CD4-positive, alpha-beta T cell (primary cell): Measurements from ENCODE around the gene SETX. TPM values are rescaled to one million over a fixed set of nuclear protein-coding genes. Genes with fewer than 3 reads are reported as not detected.
A peak's percentile ranks its signal among the peaks of the same experiment; 100 is the strongest.

Experiments used
- ATAC-seq: fragments of 200-7000 bp; cut with Tn5 transposase; one replicate; pipeline ENCODE4 v1.10.0; 2022; ENCODE audit warnings: mild to moderate bottlenecking; ENCODE audit not compliant: poor library complexity
- CTCF ChIA-PET: fragments of 350-600 bp; sonication (Branson Sonifier 250); formaldehyde crosslinking; loops from one replicate; lab custom pipeline; 2021; ENCODE audit warnings: antibody characterized with exemption, inconsistent platforms; lab: Charles Lee
- POLR2A ChIA-PET: fragments of 350-600 bp; sonication (Branson Sonifier 250); formaldehyde crosslinking; loops from one replicate; lab custom pipeline; 2021; ENCODE audit warnings: antibody characterized with exemption, inconsistent platforms; lab: Charles Lee
- DNase-seq, 14 experiments: peaks; one replicate each; pipeline ENCODE4 v3.0.0-alpha.2; 2013 to 2020; ENCODE audit warnings: mixed read lengths in 2 of 14
- H3K27ac ChIP-seq, 2 donors: one replicate each; pipeline versions ENCODE4 v1.5.1 to v1.7.0; 2013; ENCODE audit warnings: low read length in 2 of 2, low read depth in 1 of 2, mild to moderate bottlenecking in 1 of 2
- H3K27me3 ChIP-seq, 2 experiments: 1 replicate in 1 of 2; 2 replicates in 1 of 2; pipeline versions ENCODE4 v1.6.1 to v1.7.0; 2013; ENCODE audit warnings: low read length in 2 of 2, control low read depth in 1 of 2, mild to moderate bottlenecking in 1 of 2, moderate library complexity in 1 of 2; ENCODE audit not compliant: insufficient read depth in 2 of 2, control insufficient read depth in 1 of 2
- H3K36me3 ChIP-seq: one replicate; pipeline ENCODE4 v1.6.1; 2013; ENCODE audit warnings: low read length, control low read depth; ENCODE audit not compliant: insufficient read depth
- H3K4me1 ChIP-seq: one replicate; pipeline ENCODE4 v1.6.1; 2013; ENCODE audit warnings: low read length, control low read depth; ENCODE audit not compliant: insufficient read depth
- H3K4me3 ChIP-seq: one replicate; pipeline ENCODE4 v1.5.1; 2013; ENCODE audit warnings: mild to moderate bottlenecking, low read length, moderate library complexity
- H3K9me3 ChIP-seq, 2 experiments: 1 replicate in 1 of 2; 2 replicates in 1 of 2; pipeline versions ENCODE4 v1.6.1 to v1.7.0; 2013; ENCODE audit warnings: low read length in 2 of 2, mild to moderate bottlenecking in 2 of 2, control low read depth in 1 of 2, moderate library complexity in 1 of 2; ENCODE audit not compliant: control insufficient read depth in 1 of 2, insufficient read depth in 1 of 2
- H3K27ac Mint-ChIP-seq: one replicate; pipeline ENCODE4 v1.8.0; 2020; ENCODE audit warnings: mixed read lengths
- H3K27me3 Mint-ChIP-seq: one replicate; pipeline ENCODE4 v1.8.0; 2021; ENCODE audit warnings: mixed read lengths
- H3K36me3 Mint-ChIP-seq: one replicate; pipeline ENCODE4 v1.8.0; 2021; ENCODE audit warnings: low read depth, mixed read lengths
- H3K4me1 Mint-ChIP-seq: one replicate; pipeline ENCODE4 v1.8.0; 2021; ENCODE audit warnings: low read depth, mixed read lengths
- H3K4me3 Mint-ChIP-seq: one replicate; pipeline ENCODE4 v1.8.0; 2020; ENCODE audit warnings: mild to moderate bottlenecking, mixed read lengths
- H3K9me3 Mint-ChIP-seq: one replicate; pipeline ENCODE4 v1.8.0; 2020; ENCODE audit warnings: mixed read lengths
- intact Hi-C, 2 experiments: fragments of 100-400 bp; cut with DNase I in 1 of 2; cut with micrococcal nuclease in 1 of 2; formaldehyde crosslinking; loops; one replicate each; pipeline versions ENCODE4 v1.15.1 to v1.9.0; 2023 to 2025; cut with DNase I, micrococcal nuclease
- total RNA-seq, 174 experiments: library from RNA in 2 of 174; stranded (reverse) in 2 of 174; gene quantifications; one replicate each; pipeline ENCODE4 v1.2.3 and lab custom pipeline; 2021 to 2026
- TF ChIP-seq, protein P1 (sequence below): fragments of 200-600 bp; IDR thresholded peaks from one replicate; pipeline ENCODE4 v1.8.0; 2022; ENCODE audit warnings: antibody characterized with exemption, mild to moderate bottlenecking

The SETX gene
- total RNA-seq, 2 experiments from 2014 or later: 36.1 to 37.7 TPM

DNA sequence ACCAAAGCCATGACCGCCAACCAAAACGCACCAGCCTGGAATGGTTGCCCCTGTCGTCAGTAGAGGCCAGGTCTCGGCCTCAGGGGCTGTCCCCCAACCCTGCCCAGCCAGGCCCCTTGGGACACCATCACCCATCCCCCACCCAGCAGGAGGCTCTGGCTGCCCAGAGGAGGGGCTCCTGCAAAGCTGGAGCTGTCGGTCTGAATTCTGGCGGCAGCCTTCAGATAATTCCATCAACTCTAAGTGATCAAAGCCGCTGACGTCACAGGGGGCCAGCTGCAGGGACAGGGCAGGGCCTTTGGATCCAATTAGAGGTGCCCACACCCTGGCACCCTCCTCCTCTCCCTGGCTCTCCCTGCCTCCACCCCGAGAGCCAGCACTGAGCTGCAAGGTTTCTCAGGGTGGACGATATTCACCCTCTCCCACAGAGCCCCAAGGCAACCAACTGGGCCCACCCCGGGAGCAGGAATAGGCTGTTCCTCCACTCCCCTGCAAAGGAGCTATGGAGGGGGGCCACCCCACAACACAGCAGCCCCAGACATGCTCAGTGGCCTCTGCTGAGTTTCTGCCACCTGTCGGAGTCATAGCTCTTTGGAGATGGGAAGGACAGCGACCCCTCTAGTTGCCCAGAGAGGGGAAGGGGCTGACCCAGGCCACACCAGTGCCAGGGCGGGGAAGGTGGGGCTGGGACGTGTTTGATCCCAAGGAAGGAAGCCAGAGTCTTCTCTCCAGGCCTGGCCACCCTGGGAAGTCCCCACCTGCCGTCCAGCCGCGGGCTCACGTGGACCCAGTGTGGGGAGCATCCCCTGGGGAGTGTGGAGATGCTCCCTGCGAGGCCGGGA lies 114.6 kb downstream of the SETX start:
- no peaks in the 10 kb centered on the region for H3K9me3 Mint-ChIP-seq
- ChIA-PET POLR2A (interaction anchor here (1.0 to 2.4 kb wide), 5 partner anchors 76 to 740 kb away, joined by 3 to 9 read pairs (median 7); partner anchors contain the start of genes DDX31 and SETX), CTCF (no interaction called here)
- ATAC-seq (no peak), DNase-seq (peak in 4 of 14 experiments; percentile 6 to 56 (median 16))
- peaks cover 5% of the 10 kb centered on the region for H3K36me3 Mint-ChIP-seq
- intact Hi-C loops: loop anchor here (5.0 to 10.0 kb wide), 3 partner anchors 115 to 645 kb away; partner anchors contain the start of gene SETX (in 1 of the 2)
- Histone ChIP-seq H3K27ac (no peak overlapping the region), H3K4me1 (peaks cover 39% of the 10 kb centered on the region), H3K4me3 (peak overlapping the region; percentile 48), H3K9me3 (no peaks in the 10 kb centered on the region), H3K27me3 (peaks cover 0 to under 1% of the 10 kb centered on the region in 2 experiments), H3K36me3 (no peaks in the 10 kb centered on the region)
- TF ChIP-seq, protein P1, sequence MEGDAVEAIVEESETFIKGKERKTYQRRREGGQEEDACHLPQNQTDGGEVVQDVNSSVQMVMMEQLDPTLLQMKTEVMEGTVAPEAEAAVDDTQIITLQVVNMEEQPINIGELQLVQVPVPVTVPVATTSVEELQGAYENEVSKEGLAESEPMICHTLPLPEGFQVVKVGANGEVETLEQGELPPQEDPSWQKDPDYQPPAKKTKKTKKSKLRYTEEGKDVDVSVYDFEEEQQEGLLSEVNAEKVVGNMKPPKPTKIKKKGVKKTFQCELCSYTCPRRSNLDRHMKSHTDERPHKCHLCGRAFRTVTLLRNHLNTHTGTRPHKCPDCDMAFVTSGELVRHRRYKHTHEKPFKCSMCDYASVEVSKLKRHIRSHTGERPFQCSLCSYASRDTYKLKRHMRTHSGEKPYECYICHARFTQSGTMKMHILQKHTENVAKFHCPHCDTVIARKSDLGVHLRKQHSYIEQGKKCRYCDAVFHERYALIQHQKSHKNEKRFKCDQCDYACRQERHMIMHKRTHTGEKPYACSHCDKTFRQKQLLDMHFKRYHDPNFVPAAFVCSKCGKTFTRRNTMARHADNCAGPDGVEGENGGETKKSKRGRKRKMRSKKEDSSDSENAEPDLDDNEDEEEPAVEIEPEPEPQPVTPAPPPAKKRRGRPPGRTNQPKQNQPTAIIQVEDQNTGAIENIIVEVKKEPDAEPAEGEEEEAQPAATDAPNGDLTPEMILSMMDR: no peak
- H3K4me1 Mint-ChIP-seq: peaks cover 20% of the 10 kb centered on the region
- H3K27me3 Mint-ChIP-seq: peaks cover 4% of the 10 kb centered on the region
- peak overlapping the region; percentile 99 for H3K4me3 Mint-ChIP-seq
- peak overlapping the region; percentile 94 for H3K27ac Mint-ChIP-seq

DNA sequence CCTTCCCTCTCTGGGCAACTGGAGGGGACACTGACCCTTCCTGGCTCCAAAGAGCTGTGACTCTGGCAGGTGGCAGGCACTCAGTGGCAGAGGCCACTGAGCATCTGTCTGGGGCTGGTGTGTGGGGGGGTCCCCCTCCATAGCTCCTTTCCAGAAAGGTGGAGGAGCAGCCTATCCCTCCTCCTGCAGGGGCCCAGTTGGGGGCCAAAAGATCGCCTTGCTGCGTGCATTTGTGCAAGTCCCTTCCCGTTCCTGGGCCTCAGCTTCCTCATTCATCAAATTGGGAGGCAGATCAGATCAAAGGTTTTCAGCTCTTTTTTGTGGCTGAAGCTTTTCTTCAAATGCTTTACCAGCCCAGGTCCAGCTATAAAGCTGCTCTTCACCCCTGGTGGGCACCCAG lies 115.3 kb downstream of the SETX start:
- POLR2A ChIA-PET: interaction anchor here (0.5 to 1.0 kb wide), 2 partner anchors 430 to 1931 kb away, joined by 3 read pairs; partner anchors contain the start of gene DDX31
- no peak overlapping the region for H3K27ac ChIP-seq

DNA sequence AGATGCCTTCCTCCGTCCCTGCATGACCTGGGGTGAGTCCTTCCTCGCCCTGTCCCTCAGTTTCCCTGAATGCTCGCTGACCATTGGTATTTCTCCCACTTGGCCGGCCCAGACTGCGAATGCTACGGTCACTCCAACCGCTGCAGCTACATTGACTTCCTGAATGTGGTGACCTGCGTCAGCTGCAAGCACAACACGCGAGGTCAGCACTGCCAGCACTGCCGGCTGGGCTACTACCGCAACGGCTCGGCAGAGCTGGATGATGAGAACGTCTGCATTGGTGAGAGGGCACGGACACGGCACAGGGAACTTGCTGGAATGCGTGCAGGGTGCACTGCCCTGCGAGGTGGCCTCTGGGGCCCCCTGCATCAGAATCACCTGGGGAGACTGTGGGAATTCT lies 115.8 kb downstream of the SETX start:
- Histone ChIP-seq H3K36me3 (no peaks in the 10 kb centered on the region), H3K4me1 (peaks cover 39% of the 10 kb centered on the region), H3K4me3 (no peak overlapping the region), H3K27me3 (no peaks in the 10 kb centered on the region), H3K9me3 (no peaks in the 10 kb centered on the region), H3K27ac (no peak overlapping the region)
- Mint-ChIP-seq H3K27ac (no peak overlapping the region), H3K36me3 (peaks cover 5% of the 10 kb centered on the region), H3K27me3 (peaks cover 4% of the 10 kb centered on the region), H3K4me1 (peaks cover 20% of the 10 kb centered on the region), H3K9me3 (no peaks in the 10 kb centered on the region), H3K4me3 (no peak overlapping the region)
- ATAC-seq (no peak), DNase-seq (peak in 1 of 14 experiments; percentile 36)
- intact Hi-C loops: no loop called here
- TF ChIP-seq, protein P1: no peak
- CTCF ChIA-PET: interaction anchor here (0.7 to 1.6 kb wide), 2 partner anchors 29 to 483 kb away, joined by 3 read pairs; no protein-coding TSS in a partner anchor
- POLR2A ChIA-PET: interaction anchor here (0.5 kb wide), 1 partner anchor 1932 kb away, joined by 3 read pairs; no protein-coding TSS in a partner anchor

More for the DNA sequence above, 115.3 kb downstream of the SETX start:
- Histone ChIP-seq H3K36me3 (no peaks in the 10 kb centered on the region), H3K9me3 (no peaks in the 10 kb centered on the region), H3K4me3 (no peak overlapping the region), H3K4me1 (peaks cover 39% of the 10 kb centered on the region), H3K27me3 (no peaks in the 10 kb centered on the region)
- ATAC-seq (no peak), DNase-seq (peak in 1 of 14 experiments; percentile 37)
- Mint-ChIP-seq H3K36me3 (peaks cover 5% of the 10 kb centered on the region), H3K4me3 (no peak overlapping the region), H3K27ac (no peak overlapping the region), H3K4me1 (peaks cover 20% of the 10 kb centered on the region), H3K27me3 (peaks cover 4% of the 10 kb centered on the region), H3K9me3 (no peaks in the 10 kb centered on the region)
- CTCF ChIA-PET: interaction anchor here (1.6 kb wide), 1 partner anchor 29 kb away, joined by 3 read pairs; no protein-coding TSS in a partner anchor
- TF ChIP-seq, protein P1: no peak
- intact Hi-C loops: no loop called here
